DOHH2 (cell line): ENCODE data around the gene KCNN4.

Source experiments
- CTCF ChIP-seq: fragments of 200-600 bp; sonication (generic); IDR thresholded peaks from one replicate; pipeline ENCODE4 v1.5.1; 2014; ENCODE audit warnings: antibody characterized with exemption, mild to moderate bottlenecking, low read depth, low read length; ENCODE audit not compliant: poor library complexity, severe bottlenecking
- EZH2phosphoT487 ChIP-seq: fragments of 200-600 bp; sonication (generic); IDR thresholded peaks from 2 replicates; pipeline ENCODE4 v1.6.1; 2017; ENCODE audit warnings: borderline replicate concordance, mild to moderate bottlenecking, antibody characterized with exemption, low read length, moderate library complexity, mixed read lengths

- TF ChIP-seq CTCF (no peak), EZH2phosphoT487 (no peak)
These were observed 26.1 kb upstream of the KCNN4 start for GRCh38 chr19:43806848-43807247.
